ENCODE results near the gene KCNE3.

- TF ChIP-seq CTCF (IDR thresholded peaks at IDR 0.05; ENCODE audit: low read depth, low read length) (no peak), POLR2A (IDR thresholded peaks at IDR 0.05; ENCODE audit: extremely low read depth, insufficient read length) (no peak), MYC (IDR thresholded peaks at IDR 0.05; ENCODE audit: low read depth, low read length) (no peak)
These were observed 709 bp upstream of the KCNE3 start for GRCh38 chr11:74468058-74468457.

Measured in NB4 (cell line).